Astrocyte of the cerebellum (primary cell): ENCODE measurements around the gene LRP1B.

Experiments
- DNase-seq: peaks from one replicate; pipeline ENCODE4 v3.0.0-alpha.2; 2011; ENCODE audit warnings: low read depth
- H3K4me3 ChIP-seq: 2 replicates; pipeline ENCODE4 v1.5.1; 2011; ENCODE audit warnings: mild to moderate bottlenecking, low read depth, low read length, moderate library complexity
- CTCF ChIP-seq: IDR thresholded peaks from 2 replicates; pipeline ENCODE4 v1.5.1; 2012; ENCODE audit warnings: low read length, low read depth, moderate library complexity, mild to moderate bottlenecking; ENCODE audit errors: missing control alignments
- in situ Hi-C: cut with HindIII; loops from 2 replicates; pipeline ENCODE4 v1.10.0; 2017; ENCODE audit warnings: low sequenced_read_pairs

Gene LRP1B

GRCh38 chr2:141455877-141456276, 674.9 kb downstream of the LRP1B start:
- in situ Hi-C loops: no loop called here

GRCh38 chr2:141455211-141455826, 675.5 kb downstream of the LRP1B start:
- in situ Hi-C loops: no loop called here
- TF ChIP-seq CTCF: no peak
- DNase-seq: no peak
- H3K4me3 ChIP-seq: no peak overlapping the region

More at GRCh38 chr2:141455877-141456276, 674.9 kb downstream of the LRP1B start:
- no peak for DNase-seq
- no peak overlapping the region for H3K4me3 ChIP-seq
- TF ChIP-seq CTCF: no peak

GRCh38 chr2:141440072-141440635, 690.7 kb downstream of the LRP1B start:
- no peak for DNase-seq
- H3K4me3 ChIP-seq: no peak overlapping the region
- in situ Hi-C loops: no loop called here
- TF ChIP-seq CTCF: no peak

- in situ Hi-C loops: no loop called here
These were observed 691.3 kb downstream of the LRP1B start for GRCh38 chr2:141439524-141439923.

GRCh38 chr2:141438536-141438935, 692.3 kb downstream of the LRP1B start:
- in situ Hi-C loops: no loop called here
- TF ChIP-seq CTCF: no peak
- DNase-seq: peak; percentile 5
- no peak overlapping the region for H3K4me3 ChIP-seq

More at GRCh38 chr2:141439524-141439923, 691.3 kb downstream of the LRP1B start:
- no peak for TF ChIP-seq CTCF
- DNase-seq: no peak
- no peak overlapping the region for H3K4me3 ChIP-seq

GRCh38 chr2:141437521-141437920, 693.3 kb downstream of the LRP1B start:
- H3K4me3 ChIP-seq: no peak overlapping the region
- TF ChIP-seq CTCF: no peak
- DNase-seq: no peak
- in situ Hi-C loops: no loop called here
